Gastroesophageal sphincter (tissue), 3 donors: Measurements from ENCODE around the gene DDX21.

ENCODE experiments used
- CTCF ChIP-seq, 4 experiments: fragments of 200-600 bp in 2 of 4; fragments of 450-650 bp in 2 of 4; sonication (generic) in 1 of 4; IDR thresholded peaks; one replicate each; pipeline ENCODE4 v1.5.1; 2017 to 2019; ENCODE audit warnings: antibody characterized with exemption in 4 of 4, mild to moderate bottlenecking in 2 of 4, moderate library complexity in 2 of 4
- POLR2A ChIP-seq, 2 donors: fragments of 450-650 bp; IDR thresholded peaks; one replicate each; pipeline ENCODE4 v1.6.1; 2017; ENCODE audit warnings: antibody characterized with exemption in 2 of 2, mild to moderate bottlenecking in 2 of 2, moderate library complexity in 1 of 2
- POLR2AphosphoS5 ChIP-seq: sonication (generic); formaldehyde crosslinking; IDR thresholded peaks from one replicate; pipeline ENCODE4 v1.6.1; 2017; ENCODE audit warnings: antibody characterized with exemption

- no peak for TF ChIP-seq CTCF (IDR thresholded peaks at IDR 0.05)
- no peak for TF ChIP-seq POLR2AphosphoS5
- no peak for TF ChIP-seq POLR2A (IDR thresholded peaks at IDR 0.05)
Measured at GRCh38 chr10:69022611-69023010, 66.6 kb downstream of the DDX21 start.
